GM21367 (cell line): ENCODE results near the gene LAMB4.

Experiments used
- ATAC-seq: cut with Tn5 transposase; IDR thresholded peaks from one replicate; pipeline ENCODE4 v1.9.1; 2021; ENCODE audit not compliant: unreplicated experiment

Gene LAMB4

GRCh38 chr7:108109221-108109908 is 20.8 kb downstream of the LAMB4 start:
- ATAC-seq = peak; percentile 71

GRCh38 chr7:108108131-108108530 is 22.0 kb downstream of the LAMB4 start:
- ATAC-seq = no peak

- no peak for ATAC-seq
Observed at GRCh38 chr7:108104324-108104723, 25.8 kb downstream of the LAMB4 start.

- ATAC-seq = no peak
Observed at GRCh38 chr7:108103558-108104298, 26.4 kb downstream of the LAMB4 start.

GRCh38 chr7:108102671-108103312 is 27.4 kb downstream of the LAMB4 start:
- ATAC-seq = no peak

GRCh38 chr7:108101759-108102158 is 28.4 kb downstream of the LAMB4 start:
- no peak for ATAC-seq

GRCh38 chr7:108099713-108100112 is 30.4 kb downstream of the LAMB4 start:
- no peak for ATAC-seq

GRCh38 chr7:108097703-108098102 is 32.5 kb downstream of the LAMB4 start:
- no peak for ATAC-seq

- ATAC-seq = no peak
Observed at GRCh38 chr7:108096996-108097395, 33.2 kb downstream of the LAMB4 start.

GRCh38 chr7:108094933-108095710 is 35.0 kb downstream of the LAMB4 start:
- no peak for ATAC-seq

GRCh38 chr7:108094346-108094745 is 35.8 kb downstream of the LAMB4 start:
- ATAC-seq = no peak

- ATAC-seq = no peak
Observed at GRCh38 chr7:108093851-108094331, 36.3 kb downstream of the LAMB4 start.

- no peak for ATAC-seq
Observed at GRCh38 chr7:108093341-108093740, 36.8 kb downstream of the LAMB4 start.

GRCh38 chr7:108091461-108091831 is 38.7 kb downstream of the LAMB4 start:
- ATAC-seq = no peak

GRCh38 chr7:108090791-108091460 is 39.2 kb downstream of the LAMB4 start:
- ATAC-seq = no peak

- ATAC-seq = no peak
Observed at GRCh38 chr7:108089381-108089780, 40.8 kb downstream of the LAMB4 start.

- no peak for ATAC-seq
Observed at GRCh38 chr7:108088729-108089128, 41.4 kb downstream of the LAMB4 start.

- ATAC-seq = no peak
Observed at GRCh38 chr7:108087778-108088177, 42.4 kb downstream of the LAMB4 start.

GRCh38 chr7:108086962-108087361 is 43.2 kb downstream of the LAMB4 start:
- ATAC-seq = no peak

- ATAC-seq = no peak
Observed at GRCh38 chr7:108086546-108086945, 43.6 kb downstream of the LAMB4 start.

GRCh38 chr7:108083980-108084379 is 46.2 kb downstream of the LAMB4 start:
- ATAC-seq = no peak
